Large intestine (tissue), 3 donors: Measurements from ENCODE around the gene SLC25A33. TPM values are rescaled to one million over a fixed set of nuclear protein-coding genes. Genes with fewer than 3 reads are reported as not detected.

Experiments used
- DNase-seq, 2 donors: peaks; one replicate each; pipeline versions ENCODE4 v3.0.0 to v3.0.0-alpha.2; 2013
- H3K27ac ChIP-seq: one replicate; pipeline ENCODE4 v1.5.1; 2013; ENCODE audit warnings: low read length
- H3K27me3 ChIP-seq: 2 replicates; pipeline ENCODE4 v1.6.1; 2013; ENCODE audit warnings: low read length; ENCODE audit not compliant: control insufficient read depth, insufficient read depth
- H3K36me3 ChIP-seq: 2 replicates; pipeline ENCODE4 v1.6.1; 2013; ENCODE audit warnings: low read length; ENCODE audit not compliant: control insufficient read depth, insufficient read depth
- H3K4me1 ChIP-seq: one replicate; pipeline ENCODE4 v1.6.1; 2013; ENCODE audit warnings: low read length; ENCODE audit not compliant: control insufficient read depth, insufficient read depth
- H3K4me3 ChIP-seq: one replicate; pipeline ENCODE4 v1.5.1; 2013; ENCODE audit warnings: low read length
- H3K9me3 ChIP-seq: one replicate; pipeline ENCODE4 v1.6.1; 2013; ENCODE audit warnings: mild to moderate bottlenecking, low read depth, low read length, moderate library complexity; ENCODE audit not compliant: control insufficient read depth
- WGBS: methylation state at CpG from one replicate; pipeline ENCODE4 v1.1.5; 2013; ENCODE audit warnings: low lambda C conversion rate; ENCODE audit not compliant: insufficient coverage; 5-methylcytosine and 5-hydroxymethylcytosine counted together
- polyA plus RNA-seq: library from polyadenylated mRNA; unstranded; fragments of 120-200 nt; gene quantifications from one replicate; pipeline ENCODE4 v1.2.1, GENCODE V29; 2013

SLC25A33 gene
- polyA plus RNA-seq, 1 donor, result 6.0 TPM

GRCh38 chr1:9539829-9540550 is 725 bp downstream of the SLC25A33 start:
- DNase-seq, result peak in 1 of 2 donors; percentile 78
- no peaks in the 10 kb centered on the region for H3K36me3 ChIP-seq
- peaks cover 26% of the 10 kb centered on the region for H3K4me1 ChIP-seq
- no peaks in the 10 kb centered on the region for H3K9me3 ChIP-seq
- peak overlapping the region; percentile 88 for H3K4me3 ChIP-seq
- H3K27me3 ChIP-seq, result no peaks in the 10 kb centered on the region
- peak overlapping the region; percentile 91 for H3K27ac ChIP-seq
- no CpG with 5 or more reads among the region's 61 CpGs for WGBS

- DNase-seq, result peak in 1 of 2 donors; percentile 57
- no peaks in the 10 kb centered on the region for H3K9me3 ChIP-seq
- no peak overlapping the region for H3K27ac ChIP-seq
- no CpG with 5 or more reads among the region's 3 CpGs for WGBS
- H3K27me3 ChIP-seq, result no peaks in the 10 kb centered on the region
- no peaks in the 10 kb centered on the region for H3K36me3 ChIP-seq
- peaks cover 23% of the 10 kb centered on the region for H3K4me1 ChIP-seq
- no peak overlapping the region for H3K4me3 ChIP-seq
Measured at GRCh38 chr1:9542430-9542829, 3.2 kb downstream of the SLC25A33 start.

- Histone ChIP-seq H3K36me3 (no peaks in the 10 kb centered on the region), H3K9me3 (no peaks in the 10 kb centered on the region), H3K4me1 (peaks cover 11% of the 10 kb centered on the region), H3K27ac (no peak overlapping the region), H3K4me3 (no peak overlapping the region), H3K27me3 (no peaks in the 10 kb centered on the region)
- no CpG with 5 or more reads among the region's 3 CpGs for WGBS
- no peak for DNase-seq
Measured at GRCh38 chr1:9544926-9545325, 5.7 kb downstream of the SLC25A33 start.

- no peak for DNase-seq
- WGBS, result 100% methylated on average over 3 of the region's 6 CpGs
Measured at GRCh38 chr1:9549955-9550546, 10.8 kb downstream of the SLC25A33 start.

GRCh38 chr1:9551984-9552383 is 12.7 kb downstream of the SLC25A33 start:
- Histone ChIP-seq H3K36me3 (peaks cover 23% of the 10 kb centered on the region), H3K27ac (no peak overlapping the region), H3K4me1 (no peaks in the 10 kb centered on the region), H3K4me3 (no peak overlapping the region), H3K27me3 (no peaks in the 10 kb centered on the region), H3K9me3 (no peaks in the 10 kb centered on the region)
- no peak for DNase-seq
- WGBS, result 75% methylated on average over 1 of the region's 1 CpG

More at GRCh38 chr1:9549955-9550546, 10.8 kb downstream of the SLC25A33 start:
- no peaks in the 10 kb centered on the region for H3K4me1 ChIP-seq
- H3K4me3 ChIP-seq, result no peak overlapping the region
- H3K27ac ChIP-seq, result no peak overlapping the region
- no peaks in the 10 kb centered on the region for H3K27me3 ChIP-seq
- H3K9me3 ChIP-seq, result no peaks in the 10 kb centered on the region
- H3K36me3 ChIP-seq, result peaks cover 6% of the 10 kb centered on the region

- H3K4me3 ChIP-seq, result no peak overlapping the region
- H3K27ac ChIP-seq, result no peak overlapping the region
- no peak for DNase-seq
- peaks cover 31% of the 10 kb centered on the region for H3K36me3 ChIP-seq
- H3K27me3 ChIP-seq, result no peaks in the 10 kb centered on the region
- WGBS, result no CpG with 5 or more reads among the region's 4 CpGs
- H3K9me3 ChIP-seq, result no peaks in the 10 kb centered on the region
- no peaks in the 10 kb centered on the region for H3K4me1 ChIP-seq
Measured at GRCh38 chr1:9553736-9554144, 14.5 kb downstream of the SLC25A33 start.

GRCh38 chr1:9555942-9556341 is 16.7 kb downstream of the SLC25A33 start:
- DNase-seq, result no peak
- no CpG with 5 or more reads among the region's 4 CpGs for WGBS
- peaks cover 32% of the 10 kb centered on the region for H3K36me3 ChIP-seq
- no peaks in the 10 kb centered on the region for H3K9me3 ChIP-seq
- no peak overlapping the region for H3K4me3 ChIP-seq
- H3K27ac ChIP-seq, result no peak overlapping the region
- no peaks in the 10 kb centered on the region for H3K4me1 ChIP-seq
- no peaks in the 10 kb centered on the region for H3K27me3 ChIP-seq

GRCh38 chr1:9557624-9558023 is 18.4 kb downstream of the SLC25A33 start:
- Histone ChIP-seq H3K4me1 (peaks cover 4% of the 10 kb centered on the region), H3K27ac (no peak overlapping the region), H3K36me3 (peaks cover 35% of the 10 kb centered on the region), H3K27me3 (no peaks in the 10 kb centered on the region), H3K4me3 (no peak overlapping the region), H3K9me3 (no peaks in the 10 kb centered on the region)
- 100% methylated on average over 1 of the region's 5 CpGs for WGBS
- no peak for DNase-seq

- Histone ChIP-seq H3K4me1 (peaks cover 4% of the 10 kb centered on the region), H3K4me3 (no peak overlapping the region), H3K36me3 (peaks cover 35% of the 10 kb centered on the region), H3K9me3 (no peaks in the 10 kb centered on the region), H3K27ac (no peak overlapping the region), H3K27me3 (no peaks in the 10 kb centered on the region)
- DNase-seq, result no peak
- WGBS, result 89% methylated on average over 2 of the region's 6 CpGs
Measured at GRCh38 chr1:9558271-9558945, 19.1 kb downstream of the SLC25A33 start.

GRCh38 chr1:9558946-9559545 is 19.8 kb downstream of the SLC25A33 start:
- DNase-seq, result no peak
- Histone ChIP-seq H3K27ac (no peak overlapping the region), H3K27me3 (no peaks in the 10 kb centered on the region), H3K9me3 (no peaks in the 10 kb centered on the region), H3K4me1 (peaks cover 4% of the 10 kb centered on the region), H3K4me3 (no peak overlapping the region), H3K36me3 (peaks cover 33% of the 10 kb centered on the region)
- 86% methylated on average over 6 of the region's 11 CpGs for WGBS
